ENCODE data around the gene CYYR1. TPM values are rescaled to one million over a fixed set of nuclear protein-coding genes. Genes with fewer than 3 reads are reported as not detected.

CYYR1 gene
- total and polyA plus RNA-seq, 4 donors: 1.9 to 3.4 (median 2.2) TPM

DNA sequence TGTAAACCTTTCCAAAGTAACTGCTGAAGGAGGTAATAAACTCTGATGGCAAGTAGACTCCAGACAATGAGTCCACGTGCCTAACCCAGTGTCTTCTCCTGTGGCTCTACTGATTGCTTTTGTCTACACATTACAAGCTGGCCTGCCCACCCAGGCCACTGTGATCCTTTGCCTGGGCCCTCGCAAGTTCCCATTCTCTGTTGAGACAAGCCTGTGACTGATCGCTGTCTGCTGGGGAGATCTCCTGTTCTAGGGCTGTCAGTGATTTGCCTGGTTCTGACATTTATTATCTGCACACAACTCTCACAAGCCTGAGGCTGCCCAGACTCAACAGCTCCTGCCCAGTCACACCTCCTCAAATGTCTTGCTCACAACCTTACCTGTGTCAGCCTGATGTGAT, 81.4 kb downstream of the CYYR1 start (continued):
- TF ChIP-seq REST (IDR thresholded peaks at IDR 0.05): no peak

DNA sequence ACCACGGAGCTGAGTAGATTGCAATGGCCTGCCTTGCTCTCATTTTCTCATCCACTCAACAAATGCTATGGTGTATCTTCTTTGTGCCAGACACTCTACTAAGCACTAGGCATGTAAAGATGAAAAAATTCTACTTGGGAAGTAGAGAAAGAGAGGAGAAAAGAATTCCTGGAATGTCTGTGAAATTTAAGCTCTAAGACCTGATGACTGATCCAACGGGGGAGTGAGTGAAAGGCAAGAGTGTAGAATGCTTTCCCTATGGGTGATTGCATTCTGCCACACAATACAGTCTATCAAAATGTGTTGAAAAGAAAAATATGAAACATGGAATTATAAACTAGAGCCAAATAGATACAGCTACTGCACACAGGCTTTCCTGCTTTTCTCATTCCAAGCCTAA, 82.3 kb downstream of the CYYR1 start:
- DNase-seq (ENCODE audit: low spot score): no peak
- no peaks in the 10 kb centered on the region for H3K36me3 ChIP-seq (ENCODE audit: control insufficient read depth in 4 of 4, insufficient read depth in 3 of 4, low read depth in 1 of 4, low read length in 3 of 4)
- WGBS: 42% methylated on average over 2 of the region's 2 CpGs

DNA sequence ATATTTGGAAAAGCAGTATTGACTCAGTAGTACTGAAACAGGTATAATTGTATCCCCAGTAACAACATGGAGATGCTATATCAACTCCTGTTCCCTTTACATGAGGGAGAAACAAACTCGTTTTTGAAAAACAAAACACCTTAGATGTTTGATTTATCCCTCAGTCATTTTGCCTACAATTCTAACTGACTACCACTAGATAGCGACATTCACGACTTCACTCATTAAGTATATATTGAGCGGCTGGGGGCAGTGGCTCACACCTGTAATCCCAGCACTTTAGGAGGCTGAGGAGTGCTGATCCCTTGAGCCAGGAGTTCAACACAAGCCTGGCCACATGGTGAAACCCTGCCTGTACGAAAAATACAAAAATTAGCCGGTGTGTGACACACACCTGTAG, 83.3 kb downstream of the CYYR1 start:
- H3K27ac ChIP-seq (ENCODE audit: low read depth in 1 of 2, low read length in 2 of 2): no peak overlapping the region
- DNase-seq (ENCODE audit: low spot score): no peak
- WGBS: 86% methylated on average over 6 of the region's 6 CpGs
- H3K36me3 ChIP-seq (ENCODE audit: control insufficient read depth in 4 of 4, insufficient read depth in 3 of 4, low read depth in 1 of 4, low read length in 3 of 4): no peaks in the 10 kb centered on the region
- no peak overlapping the region for H3K4me3 ChIP-seq (ENCODE audit: low read depth in 1 of 3, low read length in 3 of 3)
- peaks cover 0 to 2% (median 0%) of the 10 kb centered on the region in 4 donors for H3K9me3 ChIP-seq (ENCODE audit: control insufficient read depth in 4 of 4, low read length in 3 of 4)
- H3K9ac ChIP-seq (ENCODE audit: low read depth in 1 of 2, low read length in 2 of 2): no peak overlapping the region
- no peaks in the 10 kb centered on the region for H3K27me3 ChIP-seq (ENCODE audit: control insufficient read depth in 4 of 4, insufficient read depth in 4 of 4, low read length in 3 of 4)
- H3K4me1 ChIP-seq (ENCODE audit: control insufficient read depth in 4 of 4, insufficient read depth in 4 of 4, low read length in 3 of 4): no peaks in the 10 kb centered on the region
- TF ChIP-seq ATF3 (IDR thresholded peaks at IDR 0.05): no peak

More for the DNA sequence above, 82.3 kb downstream of the CYYR1 start:
- Histone ChIP-seq H3K9me3 (ENCODE audit: control insufficient read depth in 4 of 4, low read length in 3 of 4) (peaks cover 0 to 2% (median 0%) of the 10 kb centered on the region in 4 donors), H3K27me3 (ENCODE audit: control insufficient read depth in 4 of 4, insufficient read depth in 4 of 4, low read length in 3 of 4) (no peaks in the 10 kb centered on the region), H3K4me1 (ENCODE audit: control insufficient read depth in 4 of 4, insufficient read depth in 4 of 4, low read length in 3 of 4) (no peaks in the 10 kb centered on the region), H3K27ac (ENCODE audit: low read depth in 1 of 2, low read length in 2 of 2) (no peak overlapping the region), H3K4me3 (ENCODE audit: low read depth in 1 of 3, low read length in 3 of 3) (no peak overlapping the region), H3K9ac (ENCODE audit: low read depth in 1 of 2, low read length in 2 of 2) (no peak overlapping the region)
- TF ChIP-seq HNF4G (IDR thresholded peaks at IDR 0.05) (no peak), GABPA (IDR thresholded peaks at IDR 0.05 in 1 of 2, conservative IDR thresholded peaks at IDR 0.05 in 1 of 2) (no peak), NR2F2 (IDR thresholded peaks at IDR 0.05) (no peak)

DNA sequence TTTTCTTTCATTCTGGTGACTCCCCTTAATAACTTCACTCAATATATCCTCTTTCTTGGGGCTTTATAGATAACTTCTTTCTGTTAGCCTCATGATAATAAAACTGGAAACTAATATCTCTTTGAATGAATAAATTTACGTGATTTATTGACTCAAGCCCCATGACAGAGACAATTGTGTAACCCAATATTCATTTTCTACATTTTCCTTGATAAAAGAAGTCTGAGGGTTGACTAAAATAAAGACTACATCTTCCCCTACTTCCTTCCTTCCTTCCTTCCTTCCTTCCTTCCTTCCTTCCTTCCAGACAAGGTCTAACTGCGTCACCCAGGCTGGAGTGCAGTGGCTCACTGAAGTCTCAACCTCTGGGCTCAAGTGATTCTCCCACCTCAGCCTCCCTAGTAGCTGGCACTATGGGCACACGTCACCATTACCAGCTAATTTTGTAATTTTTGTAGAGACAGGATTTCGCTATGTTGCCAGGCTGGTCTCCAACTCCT, 85.1 kb downstream of the CYYR1 start:
- Histone ChIP-seq H3K9me3 (ENCODE audit: control insufficient read depth in 4 of 4, low read length in 3 of 4) (peaks cover 0 to 2% (median 0%) of the 10 kb centered on the region in 4 donors), H3K27me3 (ENCODE audit: control insufficient read depth in 4 of 4, insufficient read depth in 4 of 4, low read length in 3 of 4) (no peaks in the 10 kb centered on the region), H3K4me1 (ENCODE audit: control insufficient read depth in 4 of 4, insufficient read depth in 4 of 4, low read length in 3 of 4) (no peaks in the 10 kb centered on the region), H3K9ac (ENCODE audit: low read depth in 1 of 2, low read length in 2 of 2) (no peak overlapping the region), H3K27ac (ENCODE audit: low read depth in 1 of 2, low read length in 2 of 2) (no peak overlapping the region), H3K36me3 (ENCODE audit: control insufficient read depth in 4 of 4, insufficient read depth in 3 of 4, low read depth in 1 of 4, low read length in 3 of 4) (no peaks in the 10 kb centered on the region), H3K4me3 (ENCODE audit: low read depth in 1 of 3, low read length in 3 of 3) (no peak overlapping the region)
- DNase-seq (ENCODE audit: low spot score): no peak
- WGBS: 77% methylated on average over 4 of the region's 4 CpGs
- TF ChIP-seq, protein P1, sequence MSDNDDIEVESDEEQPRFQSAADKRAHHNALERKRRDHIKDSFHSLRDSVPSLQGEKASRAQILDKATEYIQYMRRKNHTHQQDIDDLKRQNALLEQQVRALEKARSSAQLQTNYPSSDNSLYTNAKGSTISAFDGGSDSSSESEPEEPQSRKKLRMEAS (IDR thresholded peaks at IDR 0.05): no peak
- TF ChIP-seq FOXA1 (IDR thresholded peaks at IDR 0.05): no peak
- no peak for TF ChIP-seq GABPA (IDR thresholded peaks at IDR 0.05 in 1 of 2, conservative IDR thresholded peaks at IDR 0.05 in 1 of 2)
- no peak for TF ChIP-seq FOXA2 (IDR thresholded peaks at IDR 0.05)
- TF ChIP-seq HNF4G (IDR thresholded peaks at IDR 0.05): no peak
- TF ChIP-seq ZBTB33 (IDR thresholded peaks at IDR 0.05): no peak
- no peak for TF ChIP-seq EGR1 (IDR thresholded peaks at IDR 0.05; ENCODE audit: low read depth in 2 of 2)
- TF ChIP-seq NR2F2 (IDR thresholded peaks at IDR 0.05): no peak
- no peak for TF ChIP-seq HNF4A (conservative IDR thresholded peaks at IDR 0.05)
- no peak for TF ChIP-seq TAF1 (conservative IDR thresholded peaks at IDR 0.05)
- no peak for TF ChIP-seq SP1 (IDR thresholded peaks at IDR 0.05)
- no peak for TF ChIP-seq ATF3 (IDR thresholded peaks at IDR 0.05)
- TF ChIP-seq, protein P2, sequence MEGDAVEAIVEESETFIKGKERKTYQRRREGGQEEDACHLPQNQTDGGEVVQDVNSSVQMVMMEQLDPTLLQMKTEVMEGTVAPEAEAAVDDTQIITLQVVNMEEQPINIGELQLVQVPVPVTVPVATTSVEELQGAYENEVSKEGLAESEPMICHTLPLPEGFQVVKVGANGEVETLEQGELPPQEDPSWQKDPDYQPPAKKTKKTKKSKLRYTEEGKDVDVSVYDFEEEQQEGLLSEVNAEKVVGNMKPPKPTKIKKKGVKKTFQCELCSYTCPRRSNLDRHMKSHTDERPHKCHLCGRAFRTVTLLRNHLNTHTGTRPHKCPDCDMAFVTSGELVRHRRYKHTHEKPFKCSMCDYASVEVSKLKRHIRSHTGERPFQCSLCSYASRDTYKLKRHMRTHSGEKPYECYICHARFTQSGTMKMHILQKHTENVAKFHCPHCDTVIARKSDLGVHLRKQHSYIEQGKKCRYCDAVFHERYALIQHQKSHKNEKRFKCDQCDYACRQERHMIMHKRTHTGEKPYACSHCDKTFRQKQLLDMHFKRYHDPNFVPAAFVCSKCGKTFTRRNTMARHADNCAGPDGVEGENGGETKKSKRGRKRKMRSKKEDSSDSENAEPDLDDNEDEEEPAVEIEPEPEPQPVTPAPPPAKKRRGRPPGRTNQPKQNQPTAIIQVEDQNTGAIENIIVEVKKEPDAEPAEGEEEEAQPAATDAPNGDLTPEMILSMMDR (IDR thresholded peaks at IDR 0.05; ENCODE audit: low read depth, low read length, missing input control): no peak
- no peak for TF ChIP-seq YY1 (IDR thresholded peaks at IDR 0.05)

Data from liver (tissue), 9 donors.